Pancreas (tissue), 10 donors: ENCODE data around the gene PSD. TPM values are rescaled to one million over a fixed set of nuclear protein-coding genes. Genes with fewer than 3 reads are reported as not detected.
A peak's percentile ranks its signal among the peaks of the same experiment; 100 is the strongest.

Experiments used
- ATAC-seq, 4 donors: fragments of 200-7000 bp; cut with Tn5 transposase; one replicate each; pipeline versions ENCODE4 v1.8.0 to v1.9.1; 2020; ENCODE audit warnings: mild to moderate bottlenecking in 4 of 4, moderate library complexity in 4 of 4
- DNase-seq, 6 donors: peaks; one replicate each; pipeline ENCODE4 v3.0.0-alpha.2; 2020
- FAIRE-seq: peaks from 2 replicates; lab custom pipeline; 2012; peaks lifted over from hg19 to GRCh38; lab: Jason Lieb, UNC
- H3K27ac ChIP-seq, 4 donors: fragments of 200-600 bp; sonication (generic); 1 replicate in 3 of 4; 2 replicates in 1 of 4; pipeline versions ENCODE4 v1.5.0 to v1.8.0; 2020
- H3K27me3 ChIP-seq, 4 donors: fragments of 200-600 bp; one replicate each; pipeline ENCODE4 v1.8.0; 2021
- H3K36me3 ChIP-seq, 3 donors: fragments of 200-600 bp; sonication (generic) in 1 of 3; one replicate each; pipeline versions ENCODE4 v1.5.0 to v1.8.0; 2020 to 2021
- H3K4me1 ChIP-seq, 3 donors: fragments of 200-600 bp; one replicate each; pipeline ENCODE4 v1.8.0; 2021
- H3K4me3 ChIP-seq, 4 donors: fragments of 200-600 bp; sonication (generic) in 2 of 4; one replicate each; pipeline versions ENCODE4 v1.5.0 to v1.8.0; 2020 to 2021
- H3K9me3 ChIP-seq, 4 donors: fragments of 200-600 bp; one replicate each; pipeline ENCODE4 v1.8.0; 2021
- CTCF ChIP-seq, 4 donors: fragments of 200-600 bp; sonication (generic) in 3 of 4; IDR thresholded peaks; one replicate each; pipeline versions ENCODE4 v1.5.0 to v1.8.0; 2021; ENCODE audit warnings: antibody characterized with exemption in 4 of 4
- WGBS, 2 donors: extraction: QIAGEN DNeasy Blood & Tissue Kit; methylation state at CpG; one replicate each; pipeline ENCODE4 v1.1.7; 2013; 5-methylcytosine and 5-hydroxymethylcytosine counted together
- intact Hi-C, 3 donors: fragments of 100-400 bp; cut with DNase I; formaldehyde crosslinking; loops; one replicate each; pipeline versions ENCODE4 v1.11.1 to v1.14.2; 2022
- polyA plus RNA-seq, 2 donors: library from polyadenylated mRNA; stranded (reverse); fragments of 200-250 nt; gene quantifications; one replicate each; pipeline ENCODE4 v1.2.3, GENCODE V29; 2013
- total RNA-seq, 6 donors: library from RNA; stranded (reverse); fragmentation: NEBNext Ultra II Directional in 4 of 6; extraction: Animal tissue kit (Norgen Biotek cat#: 25700) in 4 of 6; gene quantifications; one replicate each; pipeline versions ENCODE4 v1.2.1 to v1.2.4, GENCODE V29; 2021 to 2023
- donor health status: healthy with polysubstance abuse.
- donor health status: DM: no; HTN: no; CAD: no; lungs with moderate emphysema.
- donor health status: DM: no; HTN: no; CAD: no.
- donor health status: control.
- donor health status: control.
- donor health status: Bipolar disorder and iron deficiency.
- donor health status: DM: yes; HTN: yes; CAD: no.
- donor health status: DM: no; HTN: no; CAD: no.
- donor health status: DM: no; HTN: no; CAD: no.
- donor health status: DM: yes; HTN: yes; CAD: no.

PSD gene
- total and polyA plus RNA-seq, 8 donors, result 2.1 to 30.9 (median 5.2) TPM

DNA sequence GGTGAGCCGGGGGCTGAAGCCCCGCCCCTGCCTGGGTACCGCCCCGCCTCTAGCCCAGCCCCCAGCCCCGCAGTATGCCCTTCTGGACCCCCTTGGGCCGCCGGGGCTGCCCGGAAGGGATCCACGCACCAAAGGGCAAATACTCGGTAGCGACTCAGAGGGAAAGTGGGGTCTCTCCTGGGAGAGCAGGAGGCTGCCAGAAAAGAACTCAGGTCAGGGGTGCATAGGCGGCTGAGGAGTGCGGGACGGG, 2.8 kb upstream of the PSD start:
- WGBS, 2 donors, result 0% methylated on average over 13 to 14 of the region's 14 CpGs

GRCh38 chr10:102420714-102421506, 2.3 kb upstream of the PSD start, which contains the start of gene FBXL15:
FBXL15 (plus strand) TSS chr10:102420836; CDS start chr10:102421130, 294 bp downstream.
- intact Hi-C loops, result no loop called here
- peaks cover 0 to 6% (median 0%) of the 10 kb centered on the region in 4 donors for H3K27me3 ChIP-seq
- ATAC-seq (peak; percentile 79 to 87 (median 80)), DNase-seq (peak; percentile 96 to 100 (median 98)), FAIRE-seq (peak; percentile 68)
- peak within 1 kb of the TSS; percentile 59 to 77 (median 74) for H3K4me3 ChIP-seq
- peak within 1 kb of the TSS; percentile 86 to 93 (median 92) for H3K27ac ChIP-seq
- no peak for TF ChIP-seq CTCF (IDR thresholded peaks at IDR 0.05)
- H3K36me3 ChIP-seq, result peaks cover 0 to 7% (median 0%) of the 10 kb centered on the region in 3 donors
- H3K9me3 ChIP-seq, result no peaks in the 10 kb centered on the region
- H3K4me1 ChIP-seq, result peaks cover 7 to 19% (median 12%) of the 10 kb centered on the region in 3 donors
- WGBS, 2 donors, result 0% methylated on average over 56 to 66 of the region's 66 CpGs

More for the DNA sequence above, 2.8 kb upstream of the PSD start:
- Histone ChIP-seq H3K27ac (peak overlapping the region; percentile 86 to 93 (median 92)), H3K4me3 (peak overlapping the region; percentile 59 to 77 (median 74)), H3K9me3 (no peaks in the 10 kb centered on the region), H3K4me1 (peaks cover 7 to 19% (median 12%) of the 10 kb centered on the region in 3 donors), H3K27me3 (peaks cover 0 to 3% (median 0%) of the 10 kb centered on the region in 4 donors), H3K36me3 (peaks cover 0 to 7% (median 0%) of the 10 kb centered on the region in 3 donors)
- no peak for FAIRE-seq
- peak in 1 of 4 donors; percentile 0 for ATAC-seq
- no peak for TF ChIP-seq CTCF (IDR thresholded peaks at IDR 0.05)
- intact Hi-C loops, result no loop called here
- DNase-seq, result no peak

GRCh38 chr10:102420181-102420713, 1.7 kb upstream of the PSD start:
- peak in 1 of 4 donors; percentile 0 for ATAC-seq
- Histone ChIP-seq H3K27me3 (peaks cover 0 to 6% (median 0%) of the 10 kb centered on the region in 4 donors), H3K9me3 (no peaks in the 10 kb centered on the region), H3K4me3 (peak overlapping the region; percentile 59 to 77 (median 74)), H3K36me3 (peaks cover 0 to 7% (median 0%) of the 10 kb centered on the region in 3 donors), H3K4me1 (peaks cover 7 to 19% (median 12%) of the 10 kb centered on the region in 3 donors), H3K27ac (peak overlapping the region; percentile 86 to 93 (median 92))
- DNase-seq, result peak in 2 of 6 donors; percentile 35 to 60
- WGBS, 2 donors, result 0 to 1% methylated on average over 21 of the region's 21 CpGs
- TF ChIP-seq CTCF (IDR thresholded peaks at IDR 0.05), result no peak
- no peak for FAIRE-seq
- intact Hi-C loops, result no loop called here

DNA sequence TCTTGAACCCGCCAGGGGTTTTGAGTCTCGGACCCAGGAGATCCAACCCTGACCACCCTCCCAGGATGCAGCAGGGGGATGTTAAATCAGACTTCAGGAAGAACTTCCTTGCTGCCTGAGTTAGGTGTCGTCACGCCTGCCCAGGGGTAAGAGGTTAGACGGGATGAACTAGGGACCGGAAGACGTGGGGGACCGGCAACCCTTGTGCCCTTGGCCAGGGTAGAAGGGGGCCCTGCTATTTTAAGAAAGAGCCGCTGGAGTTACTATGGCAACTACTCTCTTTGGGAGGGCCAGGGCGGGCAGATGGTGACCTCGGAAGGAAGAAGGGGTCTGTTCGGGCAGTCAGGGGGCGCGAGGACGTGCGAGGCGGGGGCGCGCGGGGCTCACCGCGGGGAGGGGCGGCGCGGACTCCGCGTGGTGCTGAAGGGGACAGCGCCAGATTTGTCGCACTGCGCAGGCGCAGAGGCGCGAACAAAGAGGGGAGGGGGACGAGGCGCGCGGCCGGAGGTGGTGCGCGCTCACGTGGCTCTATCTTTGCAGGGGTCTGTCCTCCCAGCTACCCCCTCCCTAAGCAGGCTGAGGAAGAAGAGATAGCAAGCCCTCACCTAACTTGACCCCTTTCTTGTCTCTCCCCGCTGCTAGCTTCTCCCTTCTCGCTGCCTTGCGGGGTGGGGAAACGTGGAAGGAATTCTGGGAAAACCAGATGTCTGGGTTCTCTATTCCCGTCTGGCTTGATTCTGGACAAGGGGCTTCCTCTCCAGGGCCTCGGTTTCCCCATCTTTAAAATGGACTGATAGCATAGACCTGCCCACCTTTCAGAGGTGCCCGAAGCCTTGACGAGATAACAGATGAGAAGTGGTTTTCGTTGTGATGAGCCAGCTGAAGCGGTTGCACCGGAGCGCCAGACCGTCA, 940 bp upstream of the PSD start:
- FAIRE-seq (no peak), DNase-seq (peak in 4 of 6 donors; percentile 72 to 89 (median 82)), ATAC-seq (peak; percentile 12 to 39 (median 24))
- peaks cover 7 to 19% (median 12%) of the 10 kb centered on the region in 3 donors for H3K4me1 ChIP-seq
- peak overlapping the region; percentile 59 to 77 (median 74) for H3K4me3 ChIP-seq
- WGBS, 2 donors, result 1% methylated on average over 54 of the region's 54 CpGs
- peaks cover 0 to 6% (median 0%) of the 10 kb centered on the region in 4 donors for H3K27me3 ChIP-seq
- H3K27ac ChIP-seq, result peak overlapping the region in 2 of 4 donors; percentile 86 to 93
- peaks cover 0 to 7% (median 0%) of the 10 kb centered on the region in 3 donors for H3K36me3 ChIP-seq
- no peaks in the 10 kb centered on the region for H3K9me3 ChIP-seq
- intact Hi-C loops, result no loop called here
- TF ChIP-seq CTCF (IDR thresholded peaks at IDR 0.05), result no peak
